Skin of body (tissue), 3 donors: ENCODE data around the gene HECW1. TPM values are rescaled to one million over a fixed set of nuclear protein-coding genes. Genes with fewer than 3 reads are reported as not detected.
"Not testable (repeated sequence)": the region's sequence is repeated elsewhere in the genome, so short reads cannot be mapped to it uniquely, and the experiment has no call there.

ENCODE experiments used
- DNase-seq: peaks from one replicate; lab custom pipeline; 2025; lab: John Stamatoyannopoulos, UW
- small RNA-seq: library from RNA; depleted of rRNA; stranded (forward); fragments of <200 nt; gene quantifications from one replicate; pipeline ENCODE3, GENCODE V24; 2014; ENCODE audit warnings: low replicate concordance
- total RNA-seq: library from RNA; depleted of rRNA; stranded (reverse); fragments of >200 nt; gene quantifications from one replicate; pipeline ENCODE4 v1.2.3, GENCODE V29; 2014

The HECW1 gene
- total RNA-seq, 1 donor from 2014 or later = 1.8 TPM

- DNase-seq = no peak
Measured at GRCh38 chr7:43594020-43594419, 481.6 kb downstream of the HECW1 start.

GRCh38 chr7:43596426-43596825, 484.0 kb downstream of the HECW1 start:
- not testable (repeated sequence) for DNase-seq

GRCh38 chr7:43600056-43600455, 487.6 kb downstream of the HECW1 start:
- no peak for DNase-seq

GRCh38 chr7:43602256-43602655, 489.8 kb downstream of the HECW1 start:
- no peak for DNase-seq

- no peak for DNase-seq
Measured at GRCh38 chr7:43604251-43604650, 491.8 kb downstream of the HECW1 start.

- DNase-seq = no peak
Measured at GRCh38 chr7:43609097-43609496, 496.6 kb downstream of the HECW1 start.

GRCh38 chr7:43612128-43612527, 499.7 kb downstream of the HECW1 start:
- no peak for DNase-seq

GRCh38 chr7:43612599-43613589, 500.4 kb downstream of the HECW1 start:
- peak; percentile 44 for DNase-seq

Small RNA genes lying within 50 kb of the gene (small RNA-seq; reads per million reads assigned to genes)
- gene MIR3943 (not detected), gene RF00019 (not detected), gene RNU6-575P (not detected), gene RNU7-35P (not detected)

Other genes starting within 250 kb of the HECW1 start
- gene C7orf25, start 200.6 kb upstream of the HECW1 start, total RNA-seq = 2.9 TPM
- gene PSMA2, start 180.5 kb upstream of the HECW1 start, total RNA-seq = 31.1 TPM
- gene MRPL32, start 180.3 kb upstream of the HECW1 start, total RNA-seq = 41.7 TPM